ENCODE results near the gene NCAM1.

- TF ChIP-seq EZH2 (optimal IDR thresholded peaks at IDR 0.05; ENCODE audit: low read depth, low read length) (no peak), CTCF (IDR thresholded peaks at IDR 0.05; ENCODE audit: low read length) (0 out of 2 replicates have a peak, but pooled peaks have one; percentile 21)
These were observed 313.7 kb downstream of the NCAM1 start for GRCh38 chr11:113274713-113275582.
